Kidney epithelial cell (primary cell): Measurements from ENCODE around the gene MMP8. TPM values are rescaled to one million over a fixed set of nuclear protein-coding genes. Genes with fewer than 3 reads are reported as not detected.
"Not testable (repeated sequence)": the region's sequence is repeated elsewhere in the genome, so short reads cannot be mapped to it uniquely, and the experiment has no call there.

ENCODE experiments used
- DNase-seq: peaks from one replicate; pipeline ENCODE4 v3.0.0-alpha.2; 2010; ENCODE audit warnings: low read depth
- H3K27me3 ChIP-seq: 2 replicates; pipeline ENCODE4 v1.6.0; 2011; ENCODE audit warnings: low read length; ENCODE audit not compliant: control insufficient read depth, insufficient read depth
- H3K36me3 ChIP-seq: 2 replicates; pipeline ENCODE4 v1.5.1; 2011; ENCODE audit warnings: low read length; ENCODE audit not compliant: control insufficient read depth, insufficient read depth
- H3K4me3 ChIP-seq: 2 replicates; pipeline ENCODE4 v1.5.1; 2011; ENCODE audit warnings: low read depth, mild to moderate bottlenecking, control low read depth, low read length
- total RNA-seq: library from RNA; depleted of rRNA; stranded (reverse); fragments of >200 nt; gene quantifications from 2 replicates; pipeline ENCODE4 v1.2.3, GENCODE V29; 2015
- TF ChIP-seq, protein P1 (sequence below): IDR thresholded peaks from 2 replicates; pipeline ENCODE4 v1.5.1; 2011; ENCODE audit warnings: mild to moderate bottlenecking, moderate library complexity, low read length, control low read depth, inconsistent platforms; ENCODE audit not compliant: insufficient read depth, poor library complexity, severe bottlenecking

Gene MMP8
- total RNA-seq, 1 donor from 2014 or later: not detected

DNA sequence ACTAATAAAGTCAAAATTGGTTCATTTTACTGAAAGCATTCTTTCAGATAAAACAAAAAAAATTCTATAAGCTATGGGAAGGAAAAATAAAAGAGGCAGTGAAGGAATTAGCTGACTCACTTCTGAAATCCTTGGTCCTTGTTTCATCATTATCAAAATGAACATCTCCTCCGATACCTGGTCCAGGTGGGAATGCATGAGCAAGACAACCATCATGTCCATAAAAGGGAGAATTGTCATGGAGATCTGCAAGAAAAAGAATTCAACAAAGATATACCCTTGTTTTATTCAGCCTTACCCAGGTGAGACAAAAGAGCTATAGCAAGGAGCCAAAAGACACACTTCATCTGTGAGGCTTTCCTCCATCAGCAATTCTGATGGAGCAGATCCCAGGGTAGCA, 28.5 kb upstream of the MMP8 start:
- no peaks in the 10 kb centered on the region for H3K36me3 ChIP-seq
- no peaks in the 10 kb centered on the region for H3K27me3 ChIP-seq
- no peak for DNase-seq
- TF ChIP-seq, protein P1, sequence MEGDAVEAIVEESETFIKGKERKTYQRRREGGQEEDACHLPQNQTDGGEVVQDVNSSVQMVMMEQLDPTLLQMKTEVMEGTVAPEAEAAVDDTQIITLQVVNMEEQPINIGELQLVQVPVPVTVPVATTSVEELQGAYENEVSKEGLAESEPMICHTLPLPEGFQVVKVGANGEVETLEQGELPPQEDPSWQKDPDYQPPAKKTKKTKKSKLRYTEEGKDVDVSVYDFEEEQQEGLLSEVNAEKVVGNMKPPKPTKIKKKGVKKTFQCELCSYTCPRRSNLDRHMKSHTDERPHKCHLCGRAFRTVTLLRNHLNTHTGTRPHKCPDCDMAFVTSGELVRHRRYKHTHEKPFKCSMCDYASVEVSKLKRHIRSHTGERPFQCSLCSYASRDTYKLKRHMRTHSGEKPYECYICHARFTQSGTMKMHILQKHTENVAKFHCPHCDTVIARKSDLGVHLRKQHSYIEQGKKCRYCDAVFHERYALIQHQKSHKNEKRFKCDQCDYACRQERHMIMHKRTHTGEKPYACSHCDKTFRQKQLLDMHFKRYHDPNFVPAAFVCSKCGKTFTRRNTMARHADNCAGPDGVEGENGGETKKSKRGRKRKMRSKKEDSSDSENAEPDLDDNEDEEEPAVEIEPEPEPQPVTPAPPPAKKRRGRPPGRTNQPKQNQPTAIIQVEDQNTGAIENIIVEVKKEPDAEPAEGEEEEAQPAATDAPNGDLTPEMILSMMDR: no peak
- H3K4me3 ChIP-seq: no peak overlapping the region

DNA sequence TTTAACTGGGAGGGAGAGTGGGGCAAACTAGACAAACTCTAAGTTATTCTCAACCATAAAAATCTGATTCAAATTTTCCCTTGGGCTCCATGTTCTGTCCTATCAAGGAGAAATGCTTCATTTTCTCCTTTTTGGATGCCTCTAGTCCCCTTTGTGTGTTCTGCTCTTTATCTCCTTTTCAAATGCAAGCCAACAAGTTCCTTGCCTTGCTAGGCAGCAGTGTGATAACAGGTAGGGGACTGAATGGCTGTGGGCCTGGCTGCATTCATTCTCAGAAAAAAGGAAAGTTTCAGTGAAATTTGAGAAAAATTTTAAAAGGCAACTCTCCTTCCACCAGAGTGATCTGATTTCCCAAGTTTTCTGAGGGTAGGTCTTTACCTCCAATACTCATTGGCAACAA, 26.9 kb upstream of the MMP8 start:
- TF ChIP-seq, protein P1: no peak
- no peaks in the 10 kb centered on the region for H3K36me3 ChIP-seq
- H3K4me3 ChIP-seq: no peak overlapping the region
- no peaks in the 10 kb centered on the region for H3K27me3 ChIP-seq
- no peak for DNase-seq

DNA sequence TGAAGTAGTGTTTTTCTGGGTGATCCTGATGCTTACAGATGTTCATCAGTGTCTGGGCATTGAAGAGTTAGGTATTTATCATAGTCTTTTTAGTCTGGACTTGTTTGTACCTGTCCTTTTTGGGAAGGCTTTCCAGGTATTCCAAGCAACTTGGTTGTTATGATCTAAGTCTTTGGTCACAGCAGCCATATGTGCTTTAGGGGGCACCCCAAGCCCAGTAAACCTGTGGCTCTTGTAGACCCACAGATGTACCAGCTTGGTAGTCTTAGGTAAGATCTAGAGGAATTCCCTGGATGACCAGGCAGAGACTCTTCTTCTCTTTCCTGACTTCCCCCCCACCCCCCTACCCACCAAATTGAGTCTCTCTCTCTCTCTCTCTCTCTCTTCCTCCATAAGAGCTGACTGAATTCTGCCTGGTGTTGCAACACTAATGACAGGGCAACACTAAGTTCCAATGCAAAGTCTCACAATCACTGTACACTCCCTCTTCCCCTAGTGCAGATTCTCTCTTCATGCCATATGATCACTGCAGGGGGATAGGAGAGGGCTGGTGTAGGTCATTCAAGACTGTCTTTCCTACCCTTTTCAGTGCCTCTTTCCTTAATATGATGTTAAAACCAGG, 24.5 kb upstream of the MMP8 start:
- TF ChIP-seq, protein P1: no peak
- no peaks in the 10 kb centered on the region for H3K36me3 ChIP-seq
- no peak for DNase-seq

DNA sequence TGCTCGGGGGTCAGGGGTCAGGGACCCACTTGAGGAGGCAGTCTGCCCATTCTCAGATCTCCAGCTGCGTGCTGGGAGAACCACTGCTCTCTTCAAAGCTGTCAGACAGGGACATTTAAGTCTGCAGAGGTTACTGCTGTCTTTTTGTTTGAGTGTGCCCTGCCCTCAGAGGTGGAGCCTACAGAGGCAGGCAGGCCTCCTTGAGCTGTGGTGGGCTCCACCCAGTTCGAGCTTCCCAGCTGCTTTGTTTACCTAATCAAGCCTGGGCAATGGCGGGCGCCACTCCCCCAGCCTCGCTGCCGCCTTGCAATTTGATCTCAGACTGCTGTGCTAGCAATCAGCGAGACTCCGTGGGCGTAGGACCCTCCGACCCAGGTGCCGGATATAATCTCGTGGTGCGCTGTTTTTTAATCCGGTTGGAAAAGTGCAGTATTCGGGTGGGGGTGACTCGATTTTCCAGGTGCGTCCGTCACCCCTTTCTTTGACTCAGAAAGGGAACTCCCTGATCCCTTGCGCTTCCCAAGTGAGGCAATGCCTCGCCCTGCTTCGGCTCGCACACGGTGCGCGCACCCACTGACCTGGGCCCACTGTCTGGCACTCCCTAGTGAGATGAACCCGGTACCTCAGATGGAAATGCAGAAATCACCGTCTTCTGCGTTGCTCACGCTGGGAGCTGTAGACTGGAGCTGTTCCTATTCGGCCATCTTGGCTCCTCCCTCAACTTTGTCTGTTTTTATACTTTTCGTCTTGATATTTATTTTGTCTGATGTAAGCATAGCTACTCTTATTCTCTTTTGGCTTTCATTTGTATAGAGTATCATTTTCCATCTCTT, 22.2 kb upstream of the MMP8 start:
- H3K36me3 ChIP-seq, H3K27me3 ChIP-seq, DNase-seq, H3K4me3 ChIP-seq: not testable (repeated sequence)

More for the DNA sequence above, 24.5 kb upstream of the MMP8 start:
- H3K4me3 ChIP-seq: no peak overlapping the region
- no peaks in the 10 kb centered on the region for H3K27me3 ChIP-seq

DNA sequence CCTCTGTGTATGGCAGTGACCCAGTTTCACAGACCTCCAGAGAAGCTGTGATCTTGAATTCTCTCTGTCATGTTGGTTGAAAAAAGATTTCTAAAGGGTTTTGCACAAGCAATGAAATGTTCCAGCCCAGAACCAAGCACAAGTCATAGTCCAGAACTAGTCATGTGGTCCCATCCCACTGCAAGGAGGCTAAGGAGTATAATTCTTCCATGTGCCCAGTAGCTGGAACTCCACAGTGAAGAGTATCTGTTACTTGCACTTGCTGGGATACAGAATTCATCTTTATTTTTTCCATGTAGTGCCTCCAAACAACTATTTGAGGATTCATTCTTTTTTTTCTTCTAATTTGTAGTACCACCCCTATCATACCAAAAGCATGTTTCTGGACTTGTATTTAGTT, 9.9 kb upstream of the MMP8 start:
- Histone ChIP-seq H3K36me3 (no peaks in the 10 kb centered on the region), H3K4me3 (no peak overlapping the region), H3K27me3 (no peaks in the 10 kb centered on the region)
- no peak for DNase-seq
- TF ChIP-seq, protein P1: no peak

DNA sequence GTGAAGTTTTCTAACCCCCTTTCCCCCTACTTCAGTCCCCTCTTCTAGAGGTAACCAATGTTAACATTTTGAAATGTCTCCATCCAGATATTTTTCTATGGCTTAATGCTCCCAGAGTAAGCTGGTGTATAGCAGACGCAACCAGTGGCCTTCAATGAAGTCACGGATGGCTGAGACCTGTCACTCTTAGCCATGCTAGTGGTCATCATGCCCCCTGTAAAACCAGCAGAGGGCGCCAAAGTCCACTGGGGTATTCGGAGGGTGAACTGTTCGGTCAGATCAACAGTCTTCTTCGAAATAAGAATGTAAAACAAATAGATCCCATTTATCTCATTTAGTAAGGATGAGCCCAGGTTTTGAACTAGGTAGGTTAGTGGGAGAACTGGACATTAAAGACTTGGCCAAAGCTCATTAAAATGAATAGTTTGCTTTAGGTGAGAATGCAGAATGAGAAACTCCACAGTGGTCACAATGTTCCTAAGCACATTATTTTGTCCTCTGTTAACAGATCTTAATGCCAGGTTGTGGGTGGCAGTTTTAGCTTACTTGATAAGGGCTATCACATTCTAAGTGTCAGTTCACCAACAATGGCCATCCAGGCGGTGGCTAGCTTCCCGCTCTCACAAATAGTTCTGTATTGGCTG, 8.6 kb upstream of the MMP8 start:
- H3K27me3 ChIP-seq: no peaks in the 10 kb centered on the region
- no peak overlapping the region for H3K4me3 ChIP-seq
- peak; percentile 16 for DNase-seq
- TF ChIP-seq, protein P1: peak; percentile 87
- no peaks in the 10 kb centered on the region for H3K36me3 ChIP-seq

DNA sequence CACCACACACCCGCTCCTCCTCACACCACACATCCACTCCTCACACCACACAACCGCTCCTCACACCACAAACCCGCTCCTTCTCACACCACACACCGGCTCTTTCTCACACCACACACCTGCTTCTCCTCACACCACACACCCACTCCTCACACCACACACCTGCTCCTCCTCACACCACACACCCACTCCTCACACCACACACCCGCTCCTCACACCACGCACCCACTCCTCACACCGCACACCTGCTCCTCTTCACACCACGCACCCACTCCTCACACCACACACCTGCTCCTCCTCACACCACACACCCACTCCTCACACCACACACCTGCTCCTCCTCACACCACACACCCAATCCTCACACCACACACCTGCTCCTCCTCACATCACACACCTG, 6.2 kb upstream of the MMP8 start:
- DNase-seq, H3K4me3 ChIP-seq, H3K36me3 ChIP-seq, H3K27me3 ChIP-seq: not testable (repeated sequence)
